Stimulated activated CD4-positive, alpha-beta T cell treated with anti-CD3 and anti-CD28 coated beads, Interleukin-2, amount 100 ng/mL, for 24 hours (primary cell): ENCODE data around the gene GRAMD4.
"Not testable (repeated sequence)": the region's sequence is repeated elsewhere in the genome, so short reads cannot be mapped to it uniquely, and the experiment has no call there.

Source experiments
- DNase-seq, 2 donors: peaks; one replicate each; pipeline ENCODE4 v3.0.0-alpha.2; 2020

The GRAMD4 gene

GRCh38 chr22:46639843-46640242 lies 19.7 kb downstream of the GRAMD4 start:
- no peak for DNase-seq

- no peak for DNase-seq
Measured at GRCh38 chr22:46640293-46641055, 20.3 kb downstream of the GRAMD4 start.

- DNase-seq = no peak
Measured at GRCh38 chr22:46641811-46642266, 21.7 kb downstream of the GRAMD4 start.

- not testable (repeated sequence) for DNase-seq
Measured at GRCh38 chr22:46642840-46643480, 22.8 kb downstream of the GRAMD4 start.

GRCh38 chr22:46646531-46647215 lies 26.5 kb downstream of the GRAMD4 start:
- DNase-seq = no peak

- not testable (repeated sequence) for DNase-seq
Measured at GRCh38 chr22:46648225-46648820, 28.1 kb downstream of the GRAMD4 start.

GRCh38 chr22:46649141-46650077 lies 29.2 kb downstream of the GRAMD4 start:
- no peak for DNase-seq

GRCh38 chr22:46650078-46650810 lies 30.1 kb downstream of the GRAMD4 start:
- no peak for DNase-seq

- no peak for DNase-seq
Measured at GRCh38 chr22:46651316-46651715, 31.1 kb downstream of the GRAMD4 start.

GRCh38 chr22:46652081-46652846 lies 32.1 kb downstream of the GRAMD4 start:
- DNase-seq = no peak

- no peak for DNase-seq
Measured at GRCh38 chr22:46652847-46653331, 32.7 kb downstream of the GRAMD4 start.

GRCh38 chr22:46653596-46653995 lies 33.4 kb downstream of the GRAMD4 start:
- peak in 1 of 2 donors; percentile 60 for DNase-seq

GRCh38 chr22:46654426-46654825 lies 34.2 kb downstream of the GRAMD4 start:
- no peak for DNase-seq

GRCh38 chr22:46654927-46655595 lies 34.9 kb downstream of the GRAMD4 start:
- no peak for DNase-seq

GRCh38 chr22:46655861-46656608 lies 35.8 kb downstream of the GRAMD4 start:
- DNase-seq = no peak

GRCh38 chr22:46656856-46657654 lies 36.9 kb downstream of the GRAMD4 start:
- DNase-seq = no peak

- no peak for DNase-seq
Measured at GRCh38 chr22:46657655-46657953, 37.4 kb downstream of the GRAMD4 start.
